Trophoblast cell (in vitro differentiated cells and primary cell): ENCODE data around the gene SEC63.

Source experiments
- DNase-seq, 2 donors: peaks; one replicate each; pipeline ENCODE4 v3.0.0-alpha.2; 2016
- H2AFZ ChIP-seq: 2 replicates; pipeline ENCODE4 v1.6.1; 2013; ENCODE audit warnings: low read length, moderate library complexity, mild to moderate bottlenecking; ENCODE audit not compliant: insufficient read depth, poor library complexity
- H2AK5ac ChIP-seq: 2 replicates; pipeline ENCODE4 v1.6.1; 2013; ENCODE audit warnings: mild to moderate bottlenecking, low read length
- H2BK120ac ChIP-seq: 2 replicates; pipeline ENCODE4 v1.6.1; 2013; ENCODE audit warnings: low read length, mild to moderate bottlenecking, moderate library complexity; ENCODE audit not compliant: insufficient read depth, poor library complexity
- H2BK12ac ChIP-seq: 2 replicates; pipeline ENCODE4 v1.6.1; 2013; ENCODE audit warnings: mild to moderate bottlenecking, low read length, moderate library complexity
- H2BK5ac ChIP-seq: 2 replicates; pipeline ENCODE4 v1.6.1; 2013; ENCODE audit warnings: low read length, low read depth, moderate library complexity, mild to moderate bottlenecking; ENCODE audit not compliant: poor library complexity
- H3K14ac ChIP-seq: 2 replicates; pipeline ENCODE4 v1.6.1; 2013; ENCODE audit warnings: mild to moderate bottlenecking, low read length
- H3K18ac ChIP-seq: 2 replicates; pipeline ENCODE4 v1.6.1; 2013; ENCODE audit warnings: mild to moderate bottlenecking, low read length
- H3K23ac ChIP-seq: 2 replicates; pipeline ENCODE4 v1.6.1; 2013; ENCODE audit warnings: low read length
- H3K27ac ChIP-seq: 2 replicates; pipeline ENCODE4 v1.5.1; 2013; ENCODE audit warnings: low read depth, mild to moderate bottlenecking, inconsistent platforms, low read length, moderate library complexity
- H3K27me3 ChIP-seq: 2 replicates; pipeline ENCODE4 v1.6.1; 2013; ENCODE audit warnings: inconsistent platforms, mild to moderate bottlenecking, low read length, moderate library complexity; ENCODE audit not compliant: insufficient read depth
- H3K36me3 ChIP-seq, 2 experiments: 1 replicate in 1 of 2; 2 replicates in 1 of 2; pipeline ENCODE4 v1.6.1; 2013; ENCODE audit warnings: low read length in 2 of 2, mild to moderate bottlenecking in 2 of 2, moderate library complexity in 1 of 2; ENCODE audit not compliant: insufficient read depth in 2 of 2, control insufficient read depth in 1 of 2
- H3K4ac ChIP-seq: 2 replicates; pipeline ENCODE4 v1.6.1; 2013; ENCODE audit warnings: low read depth, mild to moderate bottlenecking, low read length, moderate library complexity
- H3K4me1 ChIP-seq, 2 experiments: 1 replicate in 1 of 2; 2 replicates in 1 of 2; pipeline ENCODE4 v1.6.1; 2013; ENCODE audit warnings: low read length in 2 of 2, mild to moderate bottlenecking in 2 of 2, moderate library complexity in 1 of 2; ENCODE audit not compliant: insufficient read depth in 2 of 2, control insufficient read depth in 1 of 2
- H3K4me2 ChIP-seq: 2 replicates; pipeline ENCODE4 v1.6.1; 2013; ENCODE audit warnings: inconsistent platforms, mild to moderate bottlenecking, low read length, moderate library complexity
- H3K4me3 ChIP-seq: 2 replicates; pipeline ENCODE4 v1.5.1; 2013; ENCODE audit warnings: mild to moderate bottlenecking, low read depth, low read length, inconsistent platforms
- H3K79me1 ChIP-seq: one replicate; pipeline ENCODE4 v1.6.1; 2013; ENCODE audit warnings: low read length
- H3K79me2 ChIP-seq: 2 replicates; pipeline ENCODE4 v1.6.1; 2013; ENCODE audit warnings: low read length, mild to moderate bottlenecking; ENCODE audit not compliant: control insufficient read depth, insufficient read depth, poor library complexity
- H3K9ac ChIP-seq: 2 replicates; pipeline ENCODE4 v1.6.1; 2013; ENCODE audit warnings: mild to moderate bottlenecking, low read length
- H3K9me3 ChIP-seq: 2 replicates; pipeline ENCODE4 v1.6.1; 2013; ENCODE audit warnings: low read depth, mild to moderate bottlenecking, control low read depth, inconsistent platforms, low read length; ENCODE audit not compliant: insufficient read depth
- H4K12ac ChIP-seq: 2 replicates; pipeline ENCODE4 v1.6.1; 2013; ENCODE audit warnings: low read depth, mild to moderate bottlenecking, low read length, moderate library complexity
- H4K8ac ChIP-seq: 2 replicates; pipeline ENCODE4 v1.6.1; 2013; ENCODE audit warnings: low read depth, mild to moderate bottlenecking, low read length, moderate library complexity
- H4K91ac ChIP-seq: one replicate; pipeline ENCODE4 v1.6.1; 2013; ENCODE audit warnings: low read depth, mild to moderate bottlenecking, low read length, moderate library complexity
- WGBS: extraction: QIAGEN DNeasy Blood & Tissue Kit; methylation state at CpG from one replicate; pipeline ENCODE4 v1.1.7; 2013; ENCODE audit warnings: missing lambda C conversion rate; ENCODE audit not compliant: insufficient read length, insufficient coverage; ENCODE audit errors: extremely low coverage; 5-methylcytosine and 5-hydroxymethylcytosine counted together

Gene SEC63

GRCh38 chr6:107968081-107968480 is 10.1 kb upstream of the SEC63 start:
- Histone ChIP-seq H3K18ac (no peak overlapping the region), H3K9me3 (no peaks in the 10 kb centered on the region), H3K4me3 (no peak overlapping the region), H2AFZ (no peak overlapping the region), H2BK120ac (no peak overlapping the region), H3K4ac (no peak overlapping the region), H3K79me1 (peaks cover 10% of the 10 kb centered on the region), H4K12ac (no peak overlapping the region), H3K36me3 (no peaks in the 10 kb centered on the region), H2BK5ac (no peak overlapping the region), H3K4me2 (no peak overlapping the region), H2BK12ac (no peak overlapping the region), H3K23ac (no peak overlapping the region), H3K14ac (no peak overlapping the region), H3K9ac (no peak overlapping the region), H4K8ac (no peak overlapping the region), H4K91ac (no peak overlapping the region), H3K79me2 (peaks cover 2% of the 10 kb centered on the region), H2AK5ac (no peak overlapping the region), H3K27me3 (no peaks in the 10 kb centered on the region), H3K27ac (no peak overlapping the region), H3K4me1 (peaks cover 11 to 20% of the 10 kb centered on the region in 2 experiments)
- no CpG with 5 or more reads among the region's 5 CpGs for WGBS
- no peak for DNase-seq

DNA sequence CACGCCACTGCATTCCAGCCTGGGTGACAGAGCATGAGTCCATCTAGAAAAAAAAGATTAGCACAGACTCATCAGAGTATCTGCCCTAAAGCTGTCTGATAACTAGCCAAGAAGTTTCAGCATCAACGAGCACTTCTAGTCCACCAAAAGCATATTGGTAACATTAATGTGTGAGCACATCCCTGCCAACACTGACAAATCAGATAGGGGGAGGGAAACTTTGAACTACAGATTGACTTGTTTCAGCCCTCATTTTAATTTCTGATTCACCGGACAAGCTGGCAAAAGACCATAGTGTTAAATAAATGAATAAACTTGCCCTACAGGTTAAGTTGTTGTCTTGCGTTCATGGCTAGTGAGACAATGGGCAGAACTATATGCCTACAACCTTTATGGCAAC is 7.7 kb upstream of the SEC63 start:
- Histone ChIP-seq H4K91ac (peak overlapping the region; percentile 20), H3K9me3 (no peaks in the 10 kb centered on the region), H3K36me3 (no peaks in the 10 kb centered on the region), H3K27me3 (no peaks in the 10 kb centered on the region), H3K4me1 (peaks cover 9 to 17% of the 10 kb centered on the region in 2 experiments), H4K12ac (no peak overlapping the region), H2BK120ac (peak overlapping the region; percentile 55), H3K23ac (no peak overlapping the region), H2AFZ (no peak overlapping the region), H3K79me1 (peaks cover 8% of the 10 kb centered on the region), H3K9ac (no peak overlapping the region), H3K4me2 (no peak overlapping the region), H4K8ac (no peak overlapping the region), H2AK5ac (no peak overlapping the region), H2BK12ac (peak overlapping the region; percentile 56), H3K4me3 (no peak overlapping the region), H3K14ac (no peak overlapping the region), H3K4ac (no peak overlapping the region), H2BK5ac (peak overlapping the region; percentile 32), H3K18ac (no peak overlapping the region), H3K27ac (no peak overlapping the region), H3K79me2 (peaks cover 2% of the 10 kb centered on the region)
- peak; percentile 53 to 84 for DNase-seq
- WGBS, result no CpG with 5 or more reads among the region's 4 CpGs

DNA sequence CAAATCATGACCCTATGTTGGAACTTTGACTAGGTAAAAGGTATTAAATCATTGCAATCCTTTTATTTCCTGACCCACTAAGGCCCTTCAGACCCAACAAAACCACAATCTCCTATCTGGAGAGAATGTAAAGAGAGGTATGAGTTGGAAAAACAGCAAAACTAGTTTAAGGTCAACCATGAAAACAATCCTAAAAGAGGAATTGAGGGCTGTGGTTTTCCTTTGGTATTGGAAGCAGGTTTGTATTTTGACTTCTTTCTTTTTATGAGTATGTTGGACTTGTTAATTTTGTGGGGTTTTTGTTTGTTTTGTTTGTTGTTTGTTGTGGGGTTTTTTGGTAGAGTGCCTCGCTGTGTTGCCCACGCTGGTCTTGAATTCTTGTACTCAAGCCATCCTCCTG is 4.7 kb upstream of the SEC63 start:
- no peaks in the 10 kb centered on the region for H3K9me3 ChIP-seq
- H4K91ac ChIP-seq, result no peak overlapping the region
- peaks cover 13% of the 10 kb centered on the region for H3K79me1 ChIP-seq
- no peak overlapping the region for H3K18ac ChIP-seq
- H3K36me3 ChIP-seq, result no peaks in the 10 kb centered on the region
- no peak overlapping the region for H3K4me2 ChIP-seq
- no peak overlapping the region for H3K9ac ChIP-seq
- H3K27ac ChIP-seq, result no peak overlapping the region
- no CpG with 5 or more reads among the region's 2 CpGs for WGBS
- peaks cover 9 to 15% of the 10 kb centered on the region in 2 experiments for H3K4me1 ChIP-seq
- no peak overlapping the region for H2BK120ac ChIP-seq
- H3K79me2 ChIP-seq, result peaks cover 6% of the 10 kb centered on the region
- no peak overlapping the region for H2BK12ac ChIP-seq
- no peak overlapping the region for H3K23ac ChIP-seq
- no peaks in the 10 kb centered on the region for H3K27me3 ChIP-seq
- no peak overlapping the region for H3K14ac ChIP-seq
- H4K12ac ChIP-seq, result no peak overlapping the region
- H3K4me3 ChIP-seq, result no peak overlapping the region
- H4K8ac ChIP-seq, result no peak overlapping the region
- no peak overlapping the region for H3K4ac ChIP-seq
- H2AFZ ChIP-seq, result no peak overlapping the region
- DNase-seq, result no peak
- no peak overlapping the region for H2AK5ac ChIP-seq
- H2BK5ac ChIP-seq, result no peak overlapping the region

- peak; percentile 7 to 41 for DNase-seq
- H3K79me2 ChIP-seq, result peaks cover 17% of the 10 kb centered on the region
- H3K4ac ChIP-seq, result no peak overlapping the region
- H2BK120ac ChIP-seq, result no peak overlapping the region
- H4K91ac ChIP-seq, result no peak overlapping the region
- H3K4me3 ChIP-seq, result no peak overlapping the region
- H3K14ac ChIP-seq, result no peak overlapping the region
- H2AK5ac ChIP-seq, result no peak overlapping the region
- no peak overlapping the region for H3K18ac ChIP-seq
- H3K9me3 ChIP-seq, result no peaks in the 10 kb centered on the region
- H3K4me1 ChIP-seq, result peaks cover under 1 to 5% of the 10 kb centered on the region in 2 experiments
- H3K27me3 ChIP-seq, result no peaks in the 10 kb centered on the region
- H4K8ac ChIP-seq, result no peak overlapping the region
- H3K4me2 ChIP-seq, result no peak overlapping the region
- no CpG with 5 or more reads among the region's 10 CpGs for WGBS
- no peak overlapping the region for H4K12ac ChIP-seq
- H3K9ac ChIP-seq, result peak overlapping the region; percentile 11
- no peak overlapping the region for H2AFZ ChIP-seq
- peaks cover 0 to 5% of the 10 kb centered on the region in 2 experiments for H3K36me3 ChIP-seq
- H2BK12ac ChIP-seq, result peak overlapping the region; percentile 65
- H3K27ac ChIP-seq, result no peak overlapping the region
- peaks cover 14% of the 10 kb centered on the region for H3K79me1 ChIP-seq
- no peak overlapping the region for H3K23ac ChIP-seq
- H2BK5ac ChIP-seq, result no peak overlapping the region
These were observed 1.4 kb upstream of the SEC63 start for GRCh38 chr6:107959392-107959791.
